Heart right ventricle (tissue), 16 donors: Measurements from ENCODE around the gene SLC25A1. TPM values are rescaled to one million over a fixed set of nuclear protein-coding genes. Genes with fewer than 3 reads are reported as not detected.
A peak's percentile ranks its signal among the peaks of the same experiment; 100 is the strongest.

Experiments
- ATAC-seq, 8 donors: fragments of 200-7000 bp; cut with Tn5 transposase; one replicate each; pipeline ENCODE4 v1.9.1; 2020; ENCODE audit warnings: mild to moderate bottlenecking in 8 of 8, moderate library complexity in 8 of 8, moderate number of reproducible peaks in 1 of 8
- DNase-seq, 2 donors: peaks; one replicate each; pipeline ENCODE4 v3.0.0-alpha.2; 2020
- H3K27ac ChIP-seq, 10 donors: fragments of 200-600 bp; sonication (generic) in 2 of 10; one replicate each; pipeline versions ENCODE4 v1.5.0 to v1.8.0; 2020 to 2022; ENCODE audit warnings: mild to moderate bottlenecking in 3 of 10
- H3K27me3 ChIP-seq, 7 donors: fragments of 200-600 bp; one replicate each; pipeline ENCODE4 v1.8.0; 2021 to 2022; ENCODE audit warnings: mild to moderate bottlenecking in 2 of 7
- H3K36me3 ChIP-seq, 9 donors: fragments of 200-600 bp; sonication (generic) in 1 of 9; one replicate each; pipeline versions ENCODE4 v1.5.0 to v1.8.0; 2020 to 2022; ENCODE audit warnings: mild to moderate bottlenecking in 2 of 9
- H3K4me1 ChIP-seq, 9 donors: fragments of 200-600 bp; sonication (generic) in 1 of 9; one replicate each; pipeline versions ENCODE4 v1.5.0 to v1.8.0; 2020 to 2022; ENCODE audit warnings: mild to moderate bottlenecking in 4 of 9
- H3K4me3 ChIP-seq, 10 donors: fragments of 200-600 bp; sonication (generic) in 2 of 10; one replicate each; pipeline versions ENCODE4 v1.5.0 to v1.8.0; 2020 to 2022; ENCODE audit warnings: mild to moderate bottlenecking in 7 of 10, moderate library complexity in 2 of 10
- H3K9me3 ChIP-seq, 11 donors: fragments of 200-600 bp in 10 of 11; sonication (generic) in 2 of 11; one replicate each; pipeline versions ENCODE4 v1.5.0 to v1.8.0; 2013 to 2022; ENCODE audit warnings: mild to moderate bottlenecking in 2 of 11, control low read depth in 1 of 11, moderate library complexity in 1 of 11
- CTCF ChIP-seq, 9 donors: fragments of 200-600 bp; sonication (generic) in 2 of 9; IDR thresholded peaks; one replicate each; pipeline versions ENCODE4 v1.5.0 to v1.8.0; 2021 to 2022; ENCODE audit warnings: antibody characterized with exemption in 9 of 9, mild to moderate bottlenecking in 5 of 9, moderate library complexity in 1 of 9
- WGBS, 2 donors: extraction: QIAGEN DNeasy Blood & Tissue Kit; methylation state at CpG; one replicate each; pipeline ENCODE4 v1.1.7; 2013; ENCODE audit warnings: inconsistent platforms in 1 of 2; 5-methylcytosine and 5-hydroxymethylcytosine counted together
- intact Hi-C, 10 donors: fragments of 100-400 bp; cut with DNase I; formaldehyde crosslinking; loops; one replicate each; pipeline versions ENCODE4 v1.11.1 to v1.14.2; 2022
- polyA plus RNA-seq, 2 donors: library from polyadenylated mRNA; stranded (reverse); fragments of 200-250 nt; gene quantifications; one replicate each; pipeline ENCODE4 v1.2.3, GENCODE V29; 2013
- total RNA-seq, 10 donors: library from RNA; stranded (reverse); fragmentation: NEBNext Ultra II Directional in 3 of 10; extraction: Animal tissue kit (Norgen Biotek cat#: 25700) in 3 of 10; gene quantifications; one replicate each; pipeline versions ENCODE4 v1.2.1 to v1.2.4, GENCODE V29; 2021 to 2023
- donor health status: Arrhythmogenic right ventricular cardiomyopathy.
- donor health status: ischemic (EF 13 %, LVEDD 7.1; RV severe dilation, severe dysfunction).
- donor health status: healthy with polysubstance abuse.
- donor health status: DM: no; HTN: yes; CAD: no.
- donor health status: DM: no; HTN: no; CAD: no.
- donor health status: ischemic (EF 25% LVEDD 6.9; RV normal size, moderate dysfunction).
- donor health status: ischemic (EF 25% LVEDD 5.7; RV mildly dilated, moderate dysfunction).
- donor health status: healthy.
- donor health status: DM: yes; HTN: yes; CAD: no.
- donor health status: Ischemic cardiomyopathy.
- donor health status: ischemic (EF 35%, LVEDD 5.7; RV mildly dilated, moderate dysfunction).
- donor health status: nonischemic (EF 11% LVEDD 7.7; RV severe dilation, severe dysfunction).
- donor health status: DM: yes; HTN: yes; CAD: no.
- donor health status: PGD.
- donor health status: ischemic (EF 29% LVEDD 5.4; RV normal size, mild dysfunction).
- donor health status: nonischemic (EF 23%, LVEDD 6.1; RV moderate dilation, normal function).

SLC25A1 gene
- total and polyA plus RNA-seq, 12 donors, result 14.8 to 31.9 (median 20.5) TPM

- TF ChIP-seq CTCF (IDR thresholded peaks at IDR 0.05), result no peak
- H3K27me3 ChIP-seq, result peaks cover 37 to 74% (median 66%) of the 10 kb centered on the region in 7 donors
- no peaks in the 10 kb centered on the region for H3K36me3 ChIP-seq
- 49 to 50% methylated on average over 10 of the region's 10 CpGs for WGBS, 2 donors
- intact Hi-C loops, result no loop called here
- H3K4me1 ChIP-seq, result peaks cover 0 to 11% (median 8%) of the 10 kb centered on the region in 9 donors
- no peak overlapping the region for H3K27ac ChIP-seq
- H3K4me3 ChIP-seq, result no peak overlapping the region
- DNase-seq (no peak), ATAC-seq (no peak)
- no peaks in the 10 kb centered on the region for H3K9me3 ChIP-seq
These were observed 27.0 kb downstream of the SLC25A1 start for GRCh38 chr22:19151329-19152191.

GRCh38 chr22:19150482-19151328, 27.8 kb downstream of the SLC25A1 start:
- no peak for TF ChIP-seq CTCF (IDR thresholded peaks at IDR 0.05)
- H3K4me3 ChIP-seq, result no peak overlapping the region
- H3K27me3 ChIP-seq, result peaks cover 37 to 71% (median 63%) of the 10 kb centered on the region in 7 donors
- H3K9me3 ChIP-seq, result no peaks in the 10 kb centered on the region
- 9 to 11% methylated on average over 42 to 67 of the region's 68 CpGs for WGBS, 2 donors
- intact Hi-C loops, result no loop called here
- ATAC-seq, result no peak
- H3K4me1 ChIP-seq, result peaks cover 0 to 11% (median 8%) of the 10 kb centered on the region in 9 donors
- no peaks in the 10 kb centered on the region for H3K36me3 ChIP-seq
- H3K27ac ChIP-seq, result no peak overlapping the region
- DNase-seq, result no peak

- Histone ChIP-seq H3K36me3 (no peaks in the 10 kb centered on the region), H3K9me3 (no peaks in the 10 kb centered on the region), H3K27ac (no peak within 1 kb of the TSS), H3K27me3 (peaks cover 37 to 70% (median 63%) of the 10 kb centered on the region in 7 donors), H3K4me3 (peak within 1 kb of the TSS in 9 of 10 donors; percentile 7 to 44 (median 22)), H3K4me1 (peaks cover 0 to 11% (median 8%) of the 10 kb centered on the region in 9 donors)
- no peak for TF ChIP-seq CTCF (IDR thresholded peaks at IDR 0.05)
- intact Hi-C loops, result loop anchor here in 5 of 10 donors (5.0 to 10.0 kb wide), 4 partner anchors 325 to 485 kb away; partner anchors contain the start of genes CDC45 (in 1 of the 5) and UFD1 (in 1 of the 5)
- DNase-seq (no peak), ATAC-seq (no peak)
- 0 to 2% methylated on average over 5 to 59 of the region's 59 CpGs for WGBS, 2 donors
These were observed 28.5 kb downstream of the SLC25A1 start, which contains the start of gene GSC2 for GRCh38 chr22:19149991-19150390. Gene GSC2, minus strand, starts transcription at chr22:19150292. Its CDS starts 9 bp downstream, at chr22:19150283.
